ENCODE data around the gene LPCAT1. TPM values are rescaled to one million over a fixed set of nuclear protein-coding genes. Genes with fewer than 3 reads are reported as not detected.
A peak's percentile ranks its signal among the peaks of the same experiment; 100 is the strongest.
"Not testable (repeated sequence)": the region's sequence is repeated elsewhere in the genome, so short reads cannot be mapped to it uniquely, and the experiment has no call there.

Gene LPCAT1, protein sequence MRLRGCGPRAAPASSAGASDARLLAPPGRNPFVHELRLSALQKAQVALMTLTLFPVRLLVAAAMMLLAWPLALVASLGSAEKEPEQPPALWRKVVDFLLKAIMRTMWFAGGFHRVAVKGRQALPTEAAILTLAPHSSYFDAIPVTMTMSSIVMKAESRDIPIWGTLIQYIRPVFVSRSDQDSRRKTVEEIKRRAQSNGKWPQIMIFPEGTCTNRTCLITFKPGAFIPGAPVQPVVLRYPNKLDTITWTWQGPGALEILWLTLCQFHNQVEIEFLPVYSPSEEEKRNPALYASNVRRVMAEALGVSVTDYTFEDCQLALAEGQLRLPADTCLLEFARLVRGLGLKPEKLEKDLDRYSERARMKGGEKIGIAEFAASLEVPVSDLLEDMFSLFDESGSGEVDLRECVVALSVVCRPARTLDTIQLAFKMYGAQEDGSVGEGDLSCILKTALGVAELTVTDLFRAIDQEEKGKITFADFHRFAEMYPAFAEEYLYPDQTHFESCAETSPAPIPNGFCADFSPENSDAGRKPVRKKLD
- 10 to 100 TPM in 1 of 4 donors, 1 to 10 TPM in 3; 4.5 to 22.3 (median 7.5) TPM for polyA plus RNA-seq
- long read RNA-seq, donor 1, partial matches to known transcripts, result 0 of 3 reads
- long read RNA-seq, donor 1, other reads (novel, unspliced or antisense), result 0 of 3 reads
- long read RNA-seq, donor 2, result 0 reads
- long read RNA-seq, donor 3, partial matches to known transcripts, result 0 of 1 reads
- long read RNA-seq, donor 3, other reads (novel, unspliced or antisense), result 0 of 1 reads
- long read RNA-seq, donor 4, result 0 reads
- long read RNA-seq, donor 5, partial matches to known transcripts, result 0 of 1 reads
- long read RNA-seq, donor 5, other reads (novel, unspliced or antisense), result 0 of 1 reads
- long read RNA-seq, donor 6, partial matches to known transcripts, result 0 of 3 reads
- long read RNA-seq, donor 6, other reads (novel, unspliced or antisense), result 0 of 3 reads
- long read RNA-seq, donor 7, transcript LPCAT1-201 (14 exons, 3,966 nt), result major isoform, 6 of 6 reads
- long read RNA-seq, donor 7, partial matches to known transcripts, result 0 of 6 reads
- long read RNA-seq, donor 7, other reads (novel, unspliced or antisense), result 0 of 6 reads
- long read RNA-seq, donor 8, partial matches to known transcripts, result 0 of 1 reads
- long read RNA-seq, donor 8, other reads (novel, unspliced or antisense), result 0 of 1 reads
- long read RNA-seq, donor 9, result 0 reads
- long read RNA-seq, donor 10, partial matches to known transcripts, result 0 of 4 reads
- long read RNA-seq, donor 10, other reads (novel, unspliced or antisense), result 0 of 4 reads

DNA sequence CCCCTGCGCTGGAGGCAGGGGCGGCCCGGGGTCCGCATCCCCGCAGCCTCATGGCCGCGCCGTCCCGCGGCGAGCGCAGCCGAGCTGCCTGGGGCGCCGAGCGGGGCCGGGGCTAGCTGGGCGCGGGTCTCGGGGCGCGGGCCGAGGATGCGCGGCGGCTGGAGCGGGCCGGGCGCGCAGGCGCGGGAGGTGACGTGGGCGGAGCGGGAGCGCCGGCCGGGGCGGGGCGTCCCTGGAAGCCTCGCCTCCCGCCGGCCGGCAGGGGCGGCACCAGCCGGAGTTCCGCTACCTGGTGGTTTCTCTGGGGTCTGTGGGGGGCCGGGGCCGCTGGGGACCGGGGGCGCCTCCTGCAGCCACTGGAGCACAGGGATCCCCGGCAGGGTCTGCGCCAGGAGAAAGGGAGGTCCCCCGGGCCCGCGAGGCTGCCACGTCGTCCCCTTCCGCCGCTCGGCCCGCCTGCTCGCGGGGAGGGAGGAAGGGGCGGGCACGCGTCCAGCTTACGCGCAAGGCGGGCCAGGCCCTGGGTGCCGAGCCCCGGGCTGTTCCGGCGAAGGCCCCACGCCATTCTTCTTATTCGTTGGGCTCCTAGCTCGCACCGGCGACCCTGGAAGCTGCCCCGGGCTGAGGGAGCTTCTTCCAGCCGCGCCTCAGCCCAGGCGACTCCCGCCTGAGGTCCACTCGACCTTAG lies at the start of gene LPCAT1:
TSS of gene LPCAT1 (minus strand) at position 168 of the 688 bp plus-strand sequence. CDS start at position 52, 116 bp downstream.
- Histone ChIP-seq H3K27ac (ENCODE audit: low read depth in 1 of 3, low read length in 2 of 3) (peak within 1 kb of the TSS in 2 of 3 donors; percentile 5 to 72), H3K27me3 (ENCODE audit: control insufficient read depth in 3 of 3, insufficient read depth in 3 of 3, low read length in 3 of 3) (peaks cover 0 to 13% (median 0%) of the 10 kb centered on the region in 3 donors), H3K4me3 (ENCODE audit: low read depth in 1 of 3, low read length in 3 of 3) (peak within 1 kb of the TSS; percentile 34 to 78 (median 72)), H3K36me3 (ENCODE audit: control insufficient read depth in 3 of 3, insufficient read depth in 2 of 3, low read depth in 1 of 3, low read length in 3 of 3) (peaks cover 0 to 10% (median 0%) of the 10 kb centered on the region in 3 donors), H3K9me3 (ENCODE audit: control insufficient read depth in 2 of 2, insufficient read depth in 1 of 2, low read depth in 1 of 2, low read length in 1 of 2) (no peaks in the 10 kb centered on the region), H3K4me1 (ENCODE audit: control insufficient read depth in 3 of 3, insufficient read depth in 2 of 3, low read depth in 1 of 3, low read length in 2 of 3) (peaks cover 0 to 16% (median 3%) of the 10 kb centered on the region in 3 donors)
- 2 to 4% (median 2%) methylated on average over 48 to 85 of the region's 85 CpGs for WGBS, 3 donors
- peak; percentile 69 to 81 for DNase-seq
- FAIRE-seq, result no peak

DNA sequence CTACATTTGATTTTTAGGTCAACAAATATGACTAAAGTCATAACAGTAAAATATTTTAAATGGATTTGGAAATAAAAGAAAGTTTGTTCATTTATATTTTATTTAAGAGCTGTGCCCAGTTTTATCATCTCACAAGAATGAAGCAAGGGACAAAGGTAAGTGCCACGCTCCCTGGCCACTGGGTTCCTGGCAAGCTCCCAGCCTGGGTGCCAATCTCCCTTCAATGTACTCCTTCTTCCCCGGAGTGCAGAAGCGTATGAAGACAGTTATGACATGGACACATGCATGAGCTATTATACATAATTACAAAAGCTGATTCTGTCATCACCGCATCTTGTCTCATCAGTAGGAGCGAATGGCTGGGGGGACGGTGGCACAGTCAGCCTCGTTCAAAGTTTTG lies 48.1 kb upstream of the LPCAT1 start:
- not testable (repeated sequence) for FAIRE-seq; H3K27me3 ChIP-seq (ENCODE audit: control insufficient read depth in 3 of 3, insufficient read depth in 3 of 3, low read length in 3 of 3); H3K27ac ChIP-seq (ENCODE audit: low read depth in 1 of 3, low read length in 2 of 3); H3K9me3 ChIP-seq (ENCODE audit: control insufficient read depth in 2 of 2, insufficient read depth in 1 of 2, low read depth in 1 of 2, low read length in 1 of 2); H3K4me3 ChIP-seq (ENCODE audit: low read depth in 1 of 3, low read length in 3 of 3)
- Histone ChIP-seq H3K4me1 (ENCODE audit: control insufficient read depth in 3 of 3, insufficient read depth in 2 of 3, low read depth in 1 of 3, low read length in 2 of 3) (peaks cover 0 to 17% (median 3%) of the 10 kb centered on the region in 3 donors), H3K36me3 (ENCODE audit: control insufficient read depth in 3 of 3, insufficient read depth in 2 of 3, low read depth in 1 of 3, low read length in 3 of 3) (peaks cover 0 to 21% (median 0%) of the 10 kb centered on the region in 3 donors)
- 65 to 80% (median 77%) methylated on average over 7 of the region's 7 CpGs for WGBS, 3 donors
- peak in 1 of 2 donors; percentile 81 for DNase-seq

DNA sequence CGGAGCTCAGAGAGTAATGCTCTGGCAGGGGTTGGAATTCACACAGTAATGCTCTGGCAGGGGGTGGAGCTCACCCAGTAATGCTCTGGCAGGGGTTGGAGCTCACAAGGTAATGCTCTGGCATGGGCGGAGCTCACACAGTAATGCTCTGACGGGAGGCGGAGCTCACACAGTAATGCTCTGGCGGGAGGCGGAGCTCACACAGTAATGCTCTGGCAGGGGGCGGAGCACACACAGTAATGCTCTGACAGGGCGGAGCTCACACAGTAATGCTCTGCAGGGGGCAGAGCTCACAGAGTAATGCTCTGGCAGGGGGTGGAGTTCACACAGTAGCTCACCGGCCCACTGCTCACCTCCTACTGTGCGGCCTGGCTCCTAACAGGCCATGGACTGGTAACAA lies 47.2 kb upstream of the LPCAT1 start:
- Histone ChIP-seq H3K36me3 (ENCODE audit: control insufficient read depth in 3 of 3, insufficient read depth in 2 of 3, low read depth in 1 of 3, low read length in 3 of 3) (peaks cover 0 to 26% (median 0%) of the 10 kb centered on the region in 3 donors), H3K9me3 (ENCODE audit: control insufficient read depth in 2 of 2, insufficient read depth in 1 of 2, low read depth in 1 of 2, low read length in 1 of 2) (peaks cover 0 to 8% of the 10 kb centered on the region in 2 donors), H3K4me1 (ENCODE audit: control insufficient read depth in 3 of 3, insufficient read depth in 2 of 3, low read depth in 1 of 3, low read length in 2 of 3) (peaks cover 0 to 17% (median 3%) of the 10 kb centered on the region in 3 donors), H3K4me3 (ENCODE audit: low read depth in 1 of 3, low read length in 3 of 3) (no peak overlapping the region), H3K27me3 (ENCODE audit: control insufficient read depth in 3 of 3, insufficient read depth in 3 of 3, low read length in 3 of 3) (no peaks in the 10 kb centered on the region), H3K27ac (ENCODE audit: low read depth in 1 of 3, low read length in 2 of 3) (peak overlapping the region in 2 of 3 donors; percentile 78 to 84)
- FAIRE-seq, result no peak
- 93 to 97% (median 95%) methylated on average over 10 of the region's 10 CpGs for WGBS, 3 donors
- DNase-seq, result peak in 1 of 2 donors; percentile 62

DNA sequence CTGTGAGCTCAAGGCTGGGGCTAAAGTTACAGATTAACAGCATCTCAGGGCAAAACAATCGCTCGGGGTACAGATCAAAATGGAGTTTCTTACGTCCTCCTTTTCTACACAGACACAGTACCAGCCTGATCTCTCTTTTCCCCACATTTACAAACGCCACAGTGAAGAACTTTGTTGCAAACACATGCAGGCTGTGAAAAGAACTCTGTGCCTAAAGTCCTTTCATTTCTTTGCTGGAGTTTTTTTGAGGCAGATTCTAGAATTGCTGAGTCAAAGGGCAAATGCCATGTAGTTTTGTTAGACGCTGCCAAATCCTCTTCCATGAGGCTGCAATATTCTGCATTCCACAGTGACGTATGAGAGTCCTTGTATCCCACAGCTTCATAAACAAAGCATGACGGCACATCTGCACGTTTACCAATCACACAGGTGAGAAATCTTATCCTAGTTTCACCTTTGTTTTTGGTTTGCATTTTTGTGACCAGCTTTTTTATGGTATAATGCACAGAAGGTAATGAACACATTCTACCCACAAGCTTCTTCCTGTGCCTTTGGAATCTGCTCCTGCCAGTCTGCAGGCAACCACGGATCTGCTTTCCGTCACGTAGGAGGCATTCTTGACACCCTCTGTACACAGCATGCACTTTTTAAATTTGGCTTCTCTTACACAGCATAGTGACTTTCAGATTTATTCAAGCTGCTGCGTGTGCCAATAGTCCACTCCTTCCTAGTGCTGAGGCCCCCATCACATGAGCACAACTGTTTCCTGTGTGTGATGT lies 44.6 kb upstream of the LPCAT1 start:
- H3K4me1 ChIP-seq (ENCODE audit: control insufficient read depth in 3 of 3, insufficient read depth in 2 of 3, low read depth in 1 of 3, low read length in 2 of 3), result peaks cover 0 to 17% (median 3%) of the 10 kb centered on the region in 3 donors
- H3K27ac ChIP-seq (ENCODE audit: low read depth in 1 of 3, low read length in 2 of 3), result peak overlapping the region in 2 of 3 donors; percentile 3 to 73
- DNase-seq (peak; percentile 80 to 81), FAIRE-seq (no peak)
- no peaks in the 10 kb centered on the region for H3K27me3 ChIP-seq (ENCODE audit: control insufficient read depth in 3 of 3, insufficient read depth in 3 of 3, low read length in 3 of 3)
- 32 to 58% (median 36%) methylated on average over 12 of the region's 12 CpGs for WGBS, 3 donors
- H3K4me3 ChIP-seq (ENCODE audit: low read depth in 1 of 3, low read length in 3 of 3), result no peak overlapping the region
- peaks cover 0 to 8% of the 10 kb centered on the region in 2 donors for H3K9me3 ChIP-seq (ENCODE audit: control insufficient read depth in 2 of 2, insufficient read depth in 1 of 2, low read depth in 1 of 2, low read length in 1 of 2)
- peaks cover 0 to 29% (median 0%) of the 10 kb centered on the region in 3 donors for H3K36me3 ChIP-seq (ENCODE audit: control insufficient read depth in 3 of 3, insufficient read depth in 2 of 3, low read depth in 1 of 3, low read length in 3 of 3)

DNA sequence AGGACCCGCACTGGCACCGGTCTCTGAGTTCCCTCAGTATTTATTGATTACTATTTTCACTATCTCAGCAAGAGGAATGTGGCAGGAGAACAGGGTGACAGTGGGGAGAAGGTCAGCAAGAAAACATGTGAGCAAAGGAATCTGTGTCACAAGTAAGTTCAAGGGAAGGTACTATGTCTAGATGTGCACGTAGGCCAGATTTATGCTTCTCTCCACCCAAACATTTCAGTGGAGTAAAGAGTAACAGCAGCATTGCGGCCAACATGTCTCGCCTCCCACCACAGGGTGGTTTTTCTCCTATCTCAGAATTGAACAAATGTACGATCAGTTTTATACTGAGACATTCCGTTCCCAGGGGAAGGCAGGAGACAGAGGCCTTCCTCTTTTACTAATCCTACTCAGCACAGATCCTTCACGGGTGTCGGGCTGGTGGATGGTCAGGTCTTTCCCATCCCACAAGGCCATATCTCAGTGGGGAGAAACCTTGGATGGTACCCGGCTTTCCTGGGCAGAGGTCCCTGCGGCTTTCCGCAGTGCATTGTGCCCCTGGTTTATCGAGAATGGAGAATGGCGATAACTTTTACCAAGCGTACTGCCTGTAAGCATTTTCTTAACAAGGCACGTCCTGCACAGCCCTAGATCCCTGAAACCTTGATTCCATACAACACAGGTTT lies 43.9 kb upstream of the LPCAT1 start:
- not testable (repeated sequence) for H3K4me3 ChIP-seq (ENCODE audit: low read depth in 1 of 3, low read length in 3 of 3); H3K27me3 ChIP-seq (ENCODE audit: control insufficient read depth in 3 of 3, insufficient read depth in 3 of 3, low read length in 3 of 3); FAIRE-seq; H3K9me3 ChIP-seq (ENCODE audit: control insufficient read depth in 2 of 2, insufficient read depth in 1 of 2, low read depth in 1 of 2, low read length in 1 of 2)
- H3K4me1 ChIP-seq (ENCODE audit: control insufficient read depth in 3 of 3, insufficient read depth in 2 of 3, low read depth in 1 of 3, low read length in 2 of 3), result peaks cover 0 to 14% (median 3%) of the 10 kb centered on the region in 3 donors
- peaks cover 0 to 29% (median 0%) of the 10 kb centered on the region in 3 donors for H3K36me3 ChIP-seq (ENCODE audit: control insufficient read depth in 3 of 3, insufficient read depth in 2 of 3, low read depth in 1 of 3, low read length in 3 of 3)
- WGBS, 3 donors, result 77 to 89% (median 88%) methylated on average over 16 of the region's 16 CpGs
- peak in 1 of 2 donors; percentile 34 for DNase-seq
- peak overlapping the region in 1 of 3 donors; percentile 73 for H3K27ac ChIP-seq (ENCODE audit: low read depth in 1 of 3, low read length in 2 of 3)

DNA sequence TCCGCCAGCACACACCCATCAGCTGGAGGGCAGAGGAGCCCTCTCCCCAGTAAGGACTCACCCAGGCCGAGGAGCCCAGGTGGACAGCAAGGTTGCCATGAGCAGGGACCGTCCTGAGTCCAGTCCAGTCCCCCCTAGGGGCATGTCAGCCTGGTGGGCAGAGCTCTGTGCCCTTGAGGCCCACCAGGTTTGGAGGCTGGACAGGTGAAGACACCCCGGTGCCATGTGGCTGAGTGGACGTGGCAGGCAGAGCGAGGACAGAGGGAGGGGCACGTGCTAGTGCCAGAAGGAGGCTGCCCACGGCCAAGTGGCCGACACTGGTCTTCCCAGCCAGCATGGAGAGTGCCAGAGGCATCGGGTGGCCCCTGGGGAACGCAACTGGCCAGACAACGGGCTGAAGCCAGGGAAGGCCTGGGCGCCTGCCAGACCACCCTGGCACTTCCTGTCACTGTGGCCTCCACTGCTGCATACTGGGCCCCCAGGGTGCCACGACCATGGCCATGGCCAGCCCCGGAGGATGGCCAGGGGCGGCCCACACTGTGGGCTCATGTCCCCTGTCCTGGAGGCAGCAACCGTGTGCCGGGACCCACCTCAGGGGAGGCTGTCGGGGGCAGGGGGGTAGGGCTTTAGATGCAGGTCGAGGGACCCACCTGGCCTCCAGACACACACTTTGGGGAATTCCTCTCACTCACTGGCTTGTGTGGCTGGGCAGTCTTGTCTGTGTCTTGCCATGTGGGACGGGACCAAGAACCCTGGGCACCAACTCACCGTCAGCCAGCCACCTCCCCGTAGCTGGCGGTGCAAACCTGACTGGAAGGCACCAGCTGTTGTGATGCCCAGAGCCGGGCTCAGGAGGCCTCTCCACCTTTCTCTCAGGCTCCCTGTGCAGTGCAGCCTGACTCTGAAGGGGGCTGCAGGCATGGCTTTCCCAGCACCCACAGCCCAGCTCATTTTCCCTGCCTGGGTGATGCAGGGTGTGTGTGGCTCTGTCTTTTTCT lies 42.3 kb upstream of the LPCAT1 start:
- 84 to 92% (median 88%) methylated on average over 24 to 25 of the region's 25 CpGs for WGBS, 3 donors
- DNase-seq (no peak), FAIRE-seq (no peak)
- Histone ChIP-seq H3K4me1 (ENCODE audit: control insufficient read depth in 3 of 3, insufficient read depth in 2 of 3, low read depth in 1 of 3, low read length in 2 of 3) (peaks cover 0 to 14% (median 0%) of the 10 kb centered on the region in 3 donors), H3K27me3 (ENCODE audit: control insufficient read depth in 3 of 3, insufficient read depth in 3 of 3, low read length in 3 of 3) (no peaks in the 10 kb centered on the region), H3K27ac (ENCODE audit: low read depth in 1 of 3, low read length in 2 of 3) (no peak overlapping the region), H3K36me3 (ENCODE audit: control insufficient read depth in 3 of 3, insufficient read depth in 2 of 3, low read depth in 1 of 3, low read length in 3 of 3) (peaks cover 0 to 22% (median 0%) of the 10 kb centered on the region in 3 donors), H3K9me3 (ENCODE audit: control insufficient read depth in 2 of 2, insufficient read depth in 1 of 2, low read depth in 1 of 2, low read length in 1 of 2) (peaks cover 0 to 9% of the 10 kb centered on the region in 2 donors), H3K4me3 (ENCODE audit: low read depth in 1 of 3, low read length in 3 of 3) (no peak overlapping the region)

All from small intestine (tissue), 16 donors.